ENCODE results near the gene LMTK2.

LMTK2 gene

GRCh38 chr7:98235901-98236300, 129.2 kb downstream of the LMTK2 start:
- TF ChIP-seq CTCF (IDR thresholded peaks at IDR 0.05; ENCODE audit: low read depth, low read length): no peak
- DNase-seq (ENCODE audit: low read depth, low spot score): no peak
- in situ Hi-C loops (cut with HindIII; ENCODE audit: low sequenced_read_pairs): no loop called here
- no peak overlapping the region for H3K4me3 ChIP-seq (ENCODE audit: low read depth, low read length)

GRCh38 chr7:98236355-98237185, 129.9 kb downstream of the LMTK2 start:
- no peak overlapping the region for H3K4me3 ChIP-seq (ENCODE audit: low read depth, low read length)
- no peak for DNase-seq (ENCODE audit: low read depth, low spot score)
- in situ Hi-C loops (cut with HindIII; ENCODE audit: low sequenced_read_pairs): no loop called here
- no peak for TF ChIP-seq CTCF (IDR thresholded peaks at IDR 0.05; ENCODE audit: low read depth, low read length)

- in situ Hi-C loops (cut with HindIII; ENCODE audit: low sequenced_read_pairs): no loop called here
- DNase-seq (ENCODE audit: low read depth, low spot score): no peak
- TF ChIP-seq CTCF (IDR thresholded peaks at IDR 0.05; ENCODE audit: low read depth, low read length): no peak
- no peak overlapping the region for H3K4me3 ChIP-seq (ENCODE audit: low read depth, low read length)
Observed at GRCh38 chr7:98238076-98238475, 131.4 kb downstream of the LMTK2 start.

GRCh38 chr7:98238976-98239375, 132.3 kb downstream of the LMTK2 start:
- DNase-seq (ENCODE audit: low read depth, low spot score): peak; percentile 42
- TF ChIP-seq CTCF (IDR thresholded peaks at IDR 0.05; ENCODE audit: low read depth, low read length): no peak
- H3K4me3 ChIP-seq (ENCODE audit: low read depth, low read length): no peak overlapping the region
- in situ Hi-C loops (cut with HindIII; ENCODE audit: low sequenced_read_pairs): no loop called here

- peak; percentile 86 for TF ChIP-seq CTCF (IDR thresholded peaks at IDR 0.05; ENCODE audit: low read depth, low read length)
- in situ Hi-C loops (cut with HindIII; ENCODE audit: low sequenced_read_pairs): no loop called here
- no peak overlapping the region for H3K4me3 ChIP-seq (ENCODE audit: low read depth, low read length)
- peak; percentile 46 for DNase-seq (ENCODE audit: low read depth, low spot score)
Observed at GRCh38 chr7:98240961-98241673, 134.5 kb downstream of the LMTK2 start.

- in situ Hi-C loops (cut with HindIII; ENCODE audit: low sequenced_read_pairs): no loop called here
- TF ChIP-seq CTCF (IDR thresholded peaks at IDR 0.05; ENCODE audit: low read depth, low read length): no peak
- no peak for DNase-seq (ENCODE audit: low read depth, low spot score)
Observed at GRCh38 chr7:98241674-98242241, 135.1 kb downstream of the LMTK2 start.

More at GRCh38 chr7:98241674-98242241, 135.1 kb downstream of the LMTK2 start:
- H3K4me3 ChIP-seq (ENCODE audit: low read depth, low read length): no peak overlapping the region
